HG03575 (cell line): ENCODE results near the gene RETREG1.
A peak's percentile ranks its signal among the peaks of the same experiment; 100 is the strongest.
"Not testable (repeated sequence)": the region's sequence is repeated elsewhere in the genome, so short reads cannot be mapped to it uniquely, and the experiment has no call there.

Experiments used
- ATAC-seq: cut with Tn5 transposase; IDR thresholded peaks from one replicate; pipeline ENCODE4 v1.9.1; 2021; ENCODE audit not compliant: unreplicated experiment, insufficient number of reproducible peaks, low FRiP score; ENCODE audit errors: extremely low read depth

RETREG1 gene

GRCh38 chr5:16476417-16476816, 140.4 kb downstream of the RETREG1 start:
- ATAC-seq, result not testable (repeated sequence)

GRCh38 chr5:16471387-16471786, 145.4 kb downstream of the RETREG1 start:
- no peak for ATAC-seq

- peak; percentile 88 for ATAC-seq
Measured at GRCh38 chr5:16467363-16468219, 149.2 kb downstream of the RETREG1 start.

GRCh38 chr5:16465544-16466432, 151.0 kb downstream of the RETREG1 start, which contains the start of gene ZNF622:
ZNF622 (minus strand) TSS chr5:16465800; CDS start chr5:16465665, 135 bp downstream.
- ATAC-seq, result peak; percentile 46

- no peak for ATAC-seq
Measured at GRCh38 chr5:16464664-16465543, 151.9 kb downstream of the RETREG1 start.

DNA sequence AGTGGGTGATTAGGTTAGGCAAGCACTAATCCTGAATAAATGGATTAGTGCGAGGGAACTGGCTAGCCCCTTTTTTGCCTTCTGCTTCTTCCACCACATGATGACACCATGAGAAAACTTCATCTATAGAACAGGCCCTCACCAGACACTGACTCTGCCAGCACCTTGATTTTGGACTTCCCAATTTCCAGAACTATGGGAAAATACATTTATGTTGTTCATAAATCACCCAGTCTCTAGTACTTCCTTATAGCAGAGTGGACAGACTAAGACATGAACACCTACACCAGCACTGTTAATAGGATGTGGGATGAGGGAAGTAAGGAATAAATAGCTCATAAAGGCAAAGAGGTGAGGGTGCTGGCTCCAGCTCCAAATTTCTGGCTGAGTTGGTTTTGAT, 152.6 kb downstream of the RETREG1 start:
- ATAC-seq, result no peak

DNA sequence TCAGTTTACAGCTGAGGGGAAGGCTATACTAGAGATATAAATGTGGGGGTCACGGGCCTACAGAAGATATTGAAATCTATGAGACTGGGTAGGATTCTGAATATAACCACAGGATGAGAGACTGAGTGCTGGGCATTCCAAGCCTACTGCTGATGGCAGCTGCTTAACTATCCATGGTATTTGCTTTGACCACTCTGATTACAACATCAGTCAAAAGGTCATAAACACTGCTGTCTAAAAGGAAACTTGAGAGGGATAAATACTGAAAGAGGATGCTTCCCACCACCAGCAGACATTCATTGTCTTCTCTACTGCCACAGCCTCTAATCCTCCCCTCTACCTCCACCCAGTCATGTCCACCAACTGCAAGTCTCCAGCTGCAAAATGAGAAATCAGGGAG, 155.0 kb downstream of the RETREG1 start:
- no peak for ATAC-seq

GRCh38 chr5:16461026-16461425, 155.8 kb downstream of the RETREG1 start:
- ATAC-seq, result no peak

DNA sequence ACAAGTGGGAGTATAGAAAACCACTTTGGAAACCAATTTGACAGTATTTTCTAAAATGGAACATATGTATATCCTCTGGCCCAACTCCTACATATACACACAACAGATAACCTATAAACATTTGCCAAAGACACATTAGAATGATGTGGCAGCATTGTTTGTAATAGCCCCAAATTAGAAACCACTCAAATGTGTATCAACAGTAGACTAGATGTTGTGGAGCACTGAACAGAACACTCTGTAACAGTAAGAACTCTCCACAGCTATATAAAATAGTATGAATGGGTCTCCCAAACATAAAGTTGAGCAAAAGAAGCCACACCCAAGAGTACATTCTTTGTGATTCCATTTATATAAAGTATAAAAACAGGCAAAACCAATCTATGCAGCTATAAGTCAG, 157.3 kb downstream of the RETREG1 start:
- ATAC-seq, result no peak

GRCh38 chr5:16457853-16458252, 158.9 kb downstream of the RETREG1 start:
- ATAC-seq, result no peak

DNA sequence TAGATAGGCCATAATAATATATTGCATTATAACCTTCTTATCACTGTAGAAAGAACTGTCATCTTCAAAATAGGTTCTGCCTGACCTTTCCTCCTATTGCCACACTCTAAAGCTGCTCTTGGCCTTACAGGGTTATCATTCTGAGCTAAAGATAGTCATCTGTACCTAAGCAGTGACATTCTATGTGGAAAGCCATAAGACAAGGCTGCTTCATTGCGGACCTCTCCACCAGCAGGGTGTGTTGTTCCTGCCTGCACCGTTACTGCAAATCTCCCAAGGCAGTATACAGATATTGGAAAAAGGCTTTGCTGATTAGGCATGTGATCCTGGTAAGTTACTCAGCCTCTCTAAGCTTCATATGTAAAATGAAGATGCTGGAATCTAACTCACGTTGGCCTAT, 159.3 kb downstream of the RETREG1 start:
- no peak for ATAC-seq

DNA sequence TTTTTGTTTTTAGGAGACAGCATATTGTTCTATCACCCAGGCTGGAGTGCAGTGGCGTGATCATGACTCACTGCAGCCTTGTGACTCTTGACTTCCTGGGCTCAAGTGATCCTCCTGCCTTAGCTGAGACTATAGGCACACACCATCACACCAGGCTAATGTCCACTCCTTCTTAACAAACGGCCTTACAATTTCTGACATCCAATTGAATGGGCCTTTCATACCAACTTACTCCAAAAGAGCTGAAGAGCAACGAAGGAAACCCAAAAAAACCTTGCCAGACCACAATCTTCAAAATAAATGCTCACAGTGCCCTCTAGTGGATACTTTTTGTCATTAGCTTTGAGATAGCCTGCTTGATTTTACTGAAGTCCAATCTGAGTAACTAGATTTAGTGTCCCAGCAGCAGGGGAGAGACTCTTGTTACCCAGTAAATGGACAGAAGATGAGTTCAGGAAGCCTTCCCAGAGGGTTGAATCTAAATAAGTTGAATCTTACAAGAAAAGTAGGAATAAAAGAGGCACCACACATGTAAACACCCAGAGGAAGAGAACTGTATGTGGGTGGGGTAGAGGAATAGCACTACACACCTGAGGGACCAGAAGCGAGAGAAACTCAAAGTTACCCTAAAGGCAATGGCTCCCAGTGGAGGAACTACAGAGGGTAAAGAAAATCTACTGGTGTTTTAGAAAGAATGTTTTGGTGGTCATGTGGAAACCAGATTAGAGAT, 160.5 kb downstream of the RETREG1 start:
- no peak for ATAC-seq

DNA sequence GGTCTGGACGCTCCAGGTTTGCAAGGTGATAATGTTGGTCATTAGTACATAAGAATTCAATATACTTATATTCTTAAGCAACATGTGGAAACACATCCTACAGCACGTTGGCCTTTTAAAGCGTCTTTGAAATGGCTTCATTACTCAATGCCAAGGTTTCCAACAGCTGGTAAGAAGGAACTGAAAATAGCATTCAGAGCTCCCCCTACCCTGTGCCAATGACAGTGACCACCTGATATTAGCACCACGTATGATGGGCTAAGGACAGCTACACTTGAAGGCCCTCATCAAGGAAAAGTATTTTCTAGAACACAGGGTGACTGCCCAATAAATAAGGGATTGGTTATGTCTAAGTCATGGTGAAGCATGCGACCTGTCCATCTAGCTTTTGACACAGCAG, 161.1 kb downstream of the RETREG1 start:
- ATAC-seq, result no peak

- no peak for ATAC-seq
Measured at GRCh38 chr5:16454686-16455085, 162.1 kb downstream of the RETREG1 start.

GRCh38 chr5:16453609-16454008, 163.2 kb downstream of the RETREG1 start:
- ATAC-seq, result no peak

DNA sequence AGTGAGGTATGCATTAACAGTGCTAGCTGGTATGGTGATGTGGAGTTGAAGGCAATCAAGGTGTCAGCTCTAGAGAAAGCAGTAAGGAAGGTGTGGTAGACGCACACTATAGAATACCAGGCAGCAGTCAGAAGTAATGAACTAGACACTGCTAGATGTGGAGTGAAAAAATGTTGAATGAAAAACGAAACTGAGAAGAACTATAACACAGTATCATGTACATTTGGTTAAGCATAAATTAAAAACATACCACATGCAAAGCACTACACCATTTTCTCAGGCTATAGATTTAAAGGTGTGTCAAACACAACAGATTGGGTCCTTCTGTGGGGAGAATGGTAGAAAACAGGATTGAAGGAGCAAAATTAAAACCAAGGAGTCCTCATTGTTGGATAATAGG, 166.6 kb downstream of the RETREG1 start:
- no peak for ATAC-seq

DNA sequence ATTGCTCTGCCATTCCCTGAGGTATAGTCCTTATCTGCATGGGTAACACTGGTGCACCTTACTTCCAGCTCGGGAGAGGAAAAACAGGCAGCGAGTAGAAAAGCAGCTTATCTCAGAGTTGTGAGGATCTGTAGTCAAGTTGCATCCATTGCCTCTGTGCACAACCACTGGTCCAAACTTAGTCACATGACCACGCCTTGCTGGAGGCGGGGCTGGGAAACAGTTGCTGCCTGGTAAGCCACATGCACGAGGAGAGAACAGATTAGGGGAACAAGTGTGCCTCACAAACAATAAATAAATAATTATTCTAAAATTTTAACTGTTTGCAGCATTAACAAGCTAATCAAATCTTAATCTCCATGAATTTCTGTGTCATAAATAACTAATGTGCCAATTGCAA, 169.8 kb downstream of the RETREG1 start:
- ATAC-seq, result no peak

- no peak for ATAC-seq
Measured at GRCh38 chr5:16437977-16438376, 178.8 kb downstream of the RETREG1 start.
